ENCODE measurements around the gene CMIP. TPM values are rescaled to one million over a fixed set of nuclear protein-coding genes. Genes with fewer than 3 reads are reported as not detected.
A peak's percentile ranks its signal among the peaks of the same experiment; 100 is the strongest.

CMIP gene
- total RNA-seq, 2 experiments from 2014 or later, result 65.4 to 76.7 TPM

Small RNA genes within 50 kb of the gene (microRNA-seq; reads per million reads assigned to microRNA genes)
- gene MIR6504 (not detected), gene MIR7854 (11.2 reads per million, percentile 16 among the genes with 10 or more reads in this experiment)

Other genes with a start within 250 kb of the CMIP start
- not detected for gene BCO1, start 206.1 kb upstream of the CMIP start, total RNA-seq
- 1 to 10 TPM; 9.0 to 9.3 TPM for gene GAN, start 129.8 kb upstream of the CMIP start, total RNA-seq